Measurements from ENCODE around the gene MACROD2.

MACROD2 gene

DNA sequence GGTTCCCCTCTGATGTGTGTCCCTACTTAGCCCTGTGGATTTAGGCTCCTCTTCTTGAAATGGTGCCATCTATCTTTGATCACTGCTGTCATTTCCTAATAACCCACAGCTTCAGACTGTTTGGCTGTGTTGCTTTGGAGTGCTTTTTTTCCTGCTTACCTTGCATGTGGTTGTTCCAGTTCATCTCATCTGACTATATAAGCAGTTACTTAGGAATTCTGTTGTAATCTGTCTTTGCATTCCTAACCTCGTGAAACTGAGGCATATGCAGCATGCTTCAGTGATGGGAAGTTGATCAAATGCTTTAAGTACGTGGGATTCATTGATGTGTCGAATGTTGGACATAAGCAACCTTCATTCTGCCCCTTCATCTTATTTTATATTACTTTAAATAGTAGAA is 457.9 kb downstream of the MACROD2 start:
- no peak for TF ChIP-seq ZFX (IDR thresholded peaks at IDR 0.05; ENCODE audit: borderline replicate concordance)
- TF ChIP-seq CTCF (IDR thresholded peaks at IDR 0.05), result no peak
- no peak overlapping the region for H3K27ac ChIP-seq

GRCh38 chr20:14454296-14454695 is 459.0 kb downstream of the MACROD2 start:
- no peak overlapping the region for H3K27ac ChIP-seq
- TF ChIP-seq CTCF (IDR thresholded peaks at IDR 0.05) (no peak), ZFX (IDR thresholded peaks at IDR 0.05; ENCODE audit: borderline replicate concordance) (no peak)

- peak overlapping the region; percentile 65 for H3K27ac ChIP-seq
Observed at GRCh38 chr20:14467104-14467827, 471.9 kb downstream of the MACROD2 start.

GRCh38 chr20:14470231-14470899 is 475.0 kb downstream of the MACROD2 start:
- H3K27ac ChIP-seq, result no peak overlapping the region
- TF ChIP-seq ZFX (IDR thresholded peaks at IDR 0.05; ENCODE audit: borderline replicate concordance) (no peak), CTCF (IDR thresholded peaks at IDR 0.05) (no peak)

- TF ChIP-seq ZFX (IDR thresholded peaks at IDR 0.05; ENCODE audit: borderline replicate concordance) (no peak), CTCF (IDR thresholded peaks at IDR 0.05) (no peak)
- no peak overlapping the region for H3K27ac ChIP-seq
Observed at GRCh38 chr20:14470977-14471661, 475.8 kb downstream of the MACROD2 start.

DNA sequence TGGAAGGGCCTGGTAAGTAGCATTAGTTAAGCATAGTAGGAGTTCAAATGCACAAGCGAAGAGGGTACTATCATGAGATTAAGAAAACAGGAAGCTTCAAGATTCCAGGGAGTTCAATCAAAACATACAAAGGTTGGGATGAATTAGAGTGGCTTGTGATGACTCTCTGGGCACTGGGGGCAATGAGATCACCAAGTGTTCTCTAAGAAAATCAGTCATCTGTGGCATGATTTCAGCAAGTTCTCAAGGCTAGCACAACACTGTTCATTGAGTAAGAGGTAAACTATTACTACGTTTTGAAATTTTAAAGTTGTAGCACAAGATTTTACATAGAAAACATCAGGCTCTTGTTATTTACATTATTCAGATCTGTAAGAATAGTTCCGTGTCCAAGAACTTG is 481.8 kb downstream of the MACROD2 start:
- TF ChIP-seq ZFX (IDR thresholded peaks at IDR 0.05; ENCODE audit: borderline replicate concordance) (no peak), CTCF (IDR thresholded peaks at IDR 0.05) (no peak)

DNA sequence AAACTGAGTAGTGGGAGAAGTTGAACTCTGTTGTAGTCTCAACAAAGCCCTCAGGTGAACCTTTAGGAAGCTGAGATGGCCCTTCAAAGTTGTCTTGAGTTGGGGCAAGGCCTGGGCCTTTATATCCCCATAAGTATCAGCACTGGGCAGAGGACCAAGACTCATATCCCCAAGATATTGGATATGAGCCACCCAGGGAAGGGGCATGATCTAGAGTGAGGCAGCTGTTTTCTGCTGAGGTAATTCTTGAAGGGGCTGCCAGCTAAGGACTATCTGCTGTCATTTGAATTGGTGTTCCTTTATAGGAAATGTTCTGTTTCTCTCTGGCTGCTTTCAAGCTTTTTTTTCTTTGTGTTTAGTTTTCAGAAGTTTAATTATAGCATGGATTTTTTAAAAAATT is 482.8 kb downstream of the MACROD2 start:
- no peak overlapping the region for H3K27ac ChIP-seq
- TF ChIP-seq ZFX (IDR thresholded peaks at IDR 0.05; ENCODE audit: borderline replicate concordance) (no peak), CTCF (IDR thresholded peaks at IDR 0.05) (no peak)

More for the DNA sequence above, 481.8 kb downstream of the MACROD2 start:
- H3K27ac ChIP-seq, result no peak overlapping the region
